Esophagus muscularis mucosa (tissue), 4 donors: ENCODE results near the gene MMP17.

ENCODE experiments used
- EP300 ChIP-seq: sonication (generic); formaldehyde crosslinking; IDR thresholded peaks from one replicate; pipeline ENCODE4 v1.6.1; 2017; ENCODE audit warnings: antibody characterized with exemption
- POLR2A ChIP-seq: fragments of 450-650 bp; IDR thresholded peaks from one replicate; pipeline ENCODE4 v1.6.1; 2017; ENCODE audit warnings: antibody characterized with exemption, moderate library complexity, mild to moderate bottlenecking, low read depth
- POLR2AphosphoS5 ChIP-seq, 2 donors: sonication (generic); formaldehyde crosslinking; IDR thresholded peaks; one replicate each; pipeline ENCODE4 v1.6.1; 2017; ENCODE audit warnings: antibody characterized with exemption in 2 of 2
- TF ChIP-seq, protein P1 (sequence below), 3 experiments: fragments of 200-600 bp in 2 of 3; fragments of 450-650 bp in 1 of 3; sonication (generic) in 2 of 3; IDR thresholded peaks; one replicate each; pipeline ENCODE4 v1.5.1; 2017 to 2019; ENCODE audit warnings: antibody characterized with exemption in 3 of 3, mild to moderate bottlenecking in 2 of 3, moderate library complexity in 1 of 3

DNA sequence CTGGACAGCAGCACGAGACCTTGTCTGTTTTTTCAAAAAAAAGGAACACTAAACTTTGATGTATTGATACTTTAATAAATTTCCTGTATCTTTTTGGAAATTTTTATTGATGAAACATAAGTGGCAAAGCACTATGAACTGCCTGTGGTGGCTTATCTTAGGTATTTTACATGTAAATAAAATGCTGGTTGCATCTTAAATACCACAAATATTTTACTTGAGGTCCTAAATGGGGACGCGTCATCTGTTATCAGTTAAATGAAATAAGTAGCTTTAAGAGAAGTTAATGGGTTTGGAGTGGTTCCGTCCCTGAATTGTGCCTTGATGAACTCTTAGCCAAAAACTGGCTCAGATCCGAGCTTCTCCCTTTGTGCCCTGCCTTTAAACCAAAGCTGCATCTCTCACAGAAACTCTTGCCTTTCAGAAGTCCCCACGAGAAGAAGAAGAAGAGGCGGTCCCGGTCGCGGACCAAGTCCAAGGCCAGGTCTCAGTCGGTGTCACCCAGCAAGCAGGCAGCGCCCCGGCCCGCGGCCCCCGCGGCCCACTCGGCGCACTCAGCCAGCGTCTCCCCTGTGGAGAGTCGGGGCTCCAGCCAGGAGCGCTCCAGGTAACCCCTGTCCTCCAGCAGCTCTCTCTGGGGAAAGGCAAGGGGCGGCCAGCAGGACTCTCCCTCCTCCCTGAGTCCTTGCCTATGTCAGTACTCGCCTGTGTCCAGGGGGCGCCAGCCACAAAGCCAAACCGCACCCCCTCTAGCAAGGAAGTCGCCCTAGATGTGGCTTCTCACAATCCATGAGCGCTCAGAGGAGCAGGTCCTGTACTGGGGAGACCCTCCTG lies 31.2 kb upstream of the MMP17 start:
- TF ChIP-seq, protein P1, sequence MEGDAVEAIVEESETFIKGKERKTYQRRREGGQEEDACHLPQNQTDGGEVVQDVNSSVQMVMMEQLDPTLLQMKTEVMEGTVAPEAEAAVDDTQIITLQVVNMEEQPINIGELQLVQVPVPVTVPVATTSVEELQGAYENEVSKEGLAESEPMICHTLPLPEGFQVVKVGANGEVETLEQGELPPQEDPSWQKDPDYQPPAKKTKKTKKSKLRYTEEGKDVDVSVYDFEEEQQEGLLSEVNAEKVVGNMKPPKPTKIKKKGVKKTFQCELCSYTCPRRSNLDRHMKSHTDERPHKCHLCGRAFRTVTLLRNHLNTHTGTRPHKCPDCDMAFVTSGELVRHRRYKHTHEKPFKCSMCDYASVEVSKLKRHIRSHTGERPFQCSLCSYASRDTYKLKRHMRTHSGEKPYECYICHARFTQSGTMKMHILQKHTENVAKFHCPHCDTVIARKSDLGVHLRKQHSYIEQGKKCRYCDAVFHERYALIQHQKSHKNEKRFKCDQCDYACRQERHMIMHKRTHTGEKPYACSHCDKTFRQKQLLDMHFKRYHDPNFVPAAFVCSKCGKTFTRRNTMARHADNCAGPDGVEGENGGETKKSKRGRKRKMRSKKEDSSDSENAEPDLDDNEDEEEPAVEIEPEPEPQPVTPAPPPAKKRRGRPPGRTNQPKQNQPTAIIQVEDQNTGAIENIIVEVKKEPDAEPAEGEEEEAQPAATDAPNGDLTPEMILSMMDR (IDR thresholded peaks at IDR 0.05), result no peak
- TF ChIP-seq POLR2AphosphoS5 (IDR thresholded peaks at IDR 0.05) (no peak), POLR2A (no peak), EP300 (no peak)
